Central memory CD8-positive, alpha-beta T cell (primary cell): Measurements from ENCODE around the gene DHRS7C.

ENCODE experiments used
- ATAC-seq: fragments of 150-1000 bp; cut with Tn5 transposase; replicated peaks from 2 replicates; pipeline ENCODE4 v1.10.0; 2022; ENCODE audit warnings: mild to moderate bottlenecking, moderate FRiP score, moderate number of reproducible peaks; ENCODE audit not compliant: poor library complexity, severe bottlenecking; ENCODE audit errors: extremely low read depth
- DNase-seq, 2 donors: peaks; one replicate each; pipeline ENCODE4 v3.0.0; 2021; ENCODE audit warnings: low spot score in 2 of 2
- H3K27ac Mint-ChIP-seq: one replicate; pipeline ENCODE4 v1.8.0; 2022; ENCODE audit warnings: low read depth, mild to moderate bottlenecking, moderate library complexity, mixed read lengths
- H3K27me3 Mint-ChIP-seq: one replicate; pipeline ENCODE4 v1.8.0; 2022; ENCODE audit warnings: mixed read lengths
- H3K36me3 Mint-ChIP-seq: one replicate; pipeline ENCODE4 v1.8.0; 2022; ENCODE audit warnings: mild to moderate bottlenecking, moderate library complexity, mixed read lengths; ENCODE audit not compliant: insufficient read depth
- H3K4me1 Mint-ChIP-seq: one replicate; pipeline ENCODE4 v1.8.0; 2022; ENCODE audit warnings: mixed read lengths
- H3K4me3 Mint-ChIP-seq: one replicate; pipeline ENCODE4 v1.8.0; 2022; ENCODE audit warnings: mild to moderate bottlenecking, moderate library complexity, mixed read lengths
- H3K9me3 Mint-ChIP-seq: one replicate; pipeline ENCODE4 v1.8.0; 2022; ENCODE audit warnings: mixed read lengths

The DHRS7C gene

DNA sequence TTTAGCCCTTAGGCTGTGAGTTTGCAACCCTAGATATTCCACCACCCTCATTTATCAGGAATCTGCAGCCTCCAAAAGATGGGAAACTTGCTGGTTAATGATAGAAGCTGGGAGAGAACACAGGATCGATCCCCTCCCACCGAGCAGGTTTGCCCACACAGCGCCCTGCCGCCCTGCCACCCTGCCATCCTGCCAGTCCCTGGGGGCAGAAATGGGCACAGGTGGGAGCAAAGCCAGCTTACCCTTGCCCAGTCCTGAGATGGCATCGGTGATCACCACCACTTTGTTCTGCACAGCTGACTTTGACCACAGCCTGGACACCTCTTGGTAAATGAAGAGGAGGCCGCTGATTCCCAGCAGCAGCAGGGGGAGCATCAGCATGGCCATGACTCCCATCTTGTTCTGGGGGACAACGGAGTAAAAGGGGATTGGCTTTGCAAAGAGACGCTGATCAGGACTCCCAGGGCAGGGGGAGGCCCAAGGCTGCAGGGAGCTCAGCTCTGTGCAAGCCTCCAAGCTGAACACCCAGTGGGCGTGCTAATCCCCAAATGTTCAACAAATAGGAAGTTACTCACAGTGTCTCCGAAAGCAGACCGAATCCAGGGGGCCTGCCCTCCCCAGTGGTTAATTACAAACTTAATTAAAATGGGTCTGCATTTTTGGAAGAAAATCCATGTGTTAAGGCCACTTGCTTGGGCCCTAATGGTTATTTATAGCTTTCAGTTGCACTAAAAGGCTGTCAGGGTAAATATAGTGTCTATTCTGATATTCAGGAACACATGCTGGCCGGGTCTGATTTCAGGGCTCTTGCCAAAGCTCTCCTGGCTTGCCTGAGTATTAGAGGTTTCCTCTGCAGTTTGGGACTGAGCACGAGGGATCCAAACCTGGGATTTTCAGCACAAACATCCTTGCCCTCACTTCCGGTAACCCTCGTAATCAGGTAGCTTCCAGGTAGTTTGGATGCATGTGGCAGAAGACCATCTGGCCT, at the start of gene DHRS7C:
TSS of gene DHRS7C (minus strand) at position 704 of the 988 bp plus-strand sequence. CDS start at position 396, 308 bp downstream.
- no peaks in the 10 kb centered on the region for H3K36me3 Mint-ChIP-seq
- no peak within 1 kb of the TSS for H3K4me3 Mint-ChIP-seq
- DNase-seq, result no peak
- no peak within 1 kb of the TSS for H3K27ac Mint-ChIP-seq
- no peaks in the 10 kb centered on the region for H3K4me1 Mint-ChIP-seq
- peaks cover 24% of the 10 kb centered on the region for H3K27me3 Mint-ChIP-seq
- no peaks in the 10 kb centered on the region for H3K9me3 Mint-ChIP-seq
- no peak for ATAC-seq

DNA sequence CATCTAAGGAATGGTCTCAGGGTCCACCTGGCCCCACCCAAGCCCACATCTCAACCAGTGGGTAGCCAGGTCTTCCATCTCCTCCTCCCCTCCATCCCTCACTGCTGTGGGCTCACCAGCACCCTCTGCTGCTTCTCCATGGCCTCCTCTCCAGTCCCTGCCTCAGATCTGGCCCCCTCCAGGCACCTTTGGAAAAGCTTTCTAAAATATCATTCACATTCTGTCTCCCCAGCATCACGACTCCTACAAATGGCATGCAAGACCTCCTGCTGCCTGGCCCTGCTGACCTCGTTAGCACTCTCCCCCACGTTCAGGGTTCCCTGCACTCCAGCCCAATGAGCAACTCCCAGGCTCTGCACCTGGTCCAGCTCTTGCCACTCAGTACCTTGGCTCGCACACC, 48.0 kb upstream of the DHRS7C start:
- H3K27me3 Mint-ChIP-seq, result peaks cover 70% of the 10 kb centered on the region
- H3K36me3 Mint-ChIP-seq, result peaks cover 3% of the 10 kb centered on the region
- H3K4me3 Mint-ChIP-seq, result no peak overlapping the region
- no peak for DNase-seq
- no peak for ATAC-seq
- H3K4me1 Mint-ChIP-seq, result no peaks in the 10 kb centered on the region
- no peaks in the 10 kb centered on the region for H3K9me3 Mint-ChIP-seq
- no peak overlapping the region for H3K27ac Mint-ChIP-seq

DNA sequence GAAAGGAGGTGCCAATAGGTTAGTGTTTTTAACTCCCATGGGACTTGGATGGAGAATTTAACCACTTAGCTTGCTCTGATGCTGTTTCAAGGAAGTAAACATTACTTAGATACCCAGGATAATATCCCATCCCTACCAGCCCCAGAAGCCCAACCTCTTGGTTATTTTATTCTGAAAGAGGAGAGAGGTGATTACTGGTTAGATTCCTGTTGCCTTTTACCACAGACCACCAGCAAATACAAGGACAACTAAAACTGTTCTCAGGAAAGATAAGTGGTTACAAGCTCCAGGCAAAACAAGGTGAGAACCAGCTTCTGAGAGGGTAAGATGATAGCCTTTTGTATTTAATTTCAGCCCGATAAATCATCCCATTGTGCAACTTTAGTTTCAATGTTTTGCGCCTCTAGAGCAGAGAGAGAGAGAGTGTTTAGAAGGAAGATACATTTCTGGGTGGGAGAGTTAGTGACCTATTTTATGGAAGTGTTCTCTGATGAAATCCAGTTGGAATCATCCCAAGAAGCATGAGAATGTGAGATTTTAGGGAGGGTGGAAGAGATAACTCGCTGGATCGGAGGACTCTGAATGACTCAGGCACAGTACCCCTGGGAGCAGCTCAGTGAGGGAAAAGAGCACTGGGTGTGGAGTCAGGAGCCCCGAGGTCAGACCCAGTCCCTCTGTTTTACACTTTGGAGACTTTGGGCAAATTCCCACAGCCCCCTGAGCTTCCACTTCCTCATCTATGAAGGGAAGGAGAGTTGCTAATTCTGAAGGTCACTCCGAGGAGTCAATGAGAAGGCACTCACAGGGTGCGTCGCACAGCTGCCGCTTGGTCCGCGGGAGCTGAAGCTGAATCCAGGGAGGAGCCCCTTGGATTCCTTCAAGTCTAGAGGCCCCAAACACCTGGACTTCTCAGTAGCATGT, 46.4 kb upstream of the DHRS7C start:
- H3K36me3 Mint-ChIP-seq, result peaks cover 5% of the 10 kb centered on the region
- ATAC-seq (no peak), DNase-seq (no peak)
- H3K27ac Mint-ChIP-seq, result no peak overlapping the region
- H3K9me3 Mint-ChIP-seq, result no peaks in the 10 kb centered on the region
- peaks cover 57% of the 10 kb centered on the region for H3K27me3 Mint-ChIP-seq
- no peak overlapping the region for H3K4me3 Mint-ChIP-seq
- H3K4me1 Mint-ChIP-seq, result no peaks in the 10 kb centered on the region

DNA sequence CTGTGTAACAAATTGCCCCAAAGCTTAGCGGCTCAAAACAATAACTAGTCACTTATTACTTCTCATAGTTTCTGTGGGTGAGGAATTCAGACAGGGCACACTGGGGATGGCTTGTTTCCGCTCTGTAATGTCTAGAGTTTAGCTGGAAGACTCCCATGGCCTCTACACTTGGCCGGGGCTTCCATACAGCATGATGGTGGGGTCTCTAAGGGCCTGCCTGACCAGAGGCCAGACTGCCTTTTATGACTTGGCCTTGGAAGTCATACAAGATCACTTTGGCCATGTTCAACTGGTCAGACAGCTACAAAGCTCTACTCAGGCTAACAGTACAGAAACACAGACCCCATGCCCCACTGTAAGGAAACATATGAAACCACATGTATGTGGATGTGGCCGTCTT, 42.5 kb upstream of the DHRS7C start:
- DNase-seq, result no peak
- ATAC-seq, result no peak
- Mint-ChIP-seq H3K9me3 (no peaks in the 10 kb centered on the region), H3K27ac (no peak overlapping the region), H3K4me3 (no peak overlapping the region), H3K4me1 (no peaks in the 10 kb centered on the region), H3K27me3 (peaks cover 52% of the 10 kb centered on the region), H3K36me3 (peaks cover 5% of the 10 kb centered on the region)

DNA sequence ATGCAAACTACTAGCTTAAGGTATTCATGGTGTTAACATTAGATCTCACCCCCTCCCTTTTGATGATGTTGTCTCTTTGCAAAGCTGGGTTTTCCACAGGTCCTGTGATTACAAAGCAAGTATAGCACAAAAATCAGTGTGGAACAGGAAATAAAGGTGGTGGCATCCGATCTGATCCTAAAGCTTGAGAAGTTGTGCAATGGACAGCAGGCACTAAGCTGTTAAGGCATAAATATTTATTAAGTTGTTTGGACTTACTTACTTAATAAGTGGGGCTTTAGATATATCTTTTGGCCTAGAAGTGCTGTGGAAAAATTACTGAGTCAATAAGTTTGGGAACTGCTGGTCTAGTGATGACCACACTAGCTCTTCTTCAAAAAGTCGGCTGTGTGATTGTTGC, 39.3 kb upstream of the DHRS7C start:
- no peaks in the 10 kb centered on the region for H3K4me1 Mint-ChIP-seq
- no peak overlapping the region for H3K27ac Mint-ChIP-seq
- ATAC-seq, result no peak
- no peak for DNase-seq
- H3K27me3 Mint-ChIP-seq, result peaks cover 53% of the 10 kb centered on the region
- no peaks in the 10 kb centered on the region for H3K9me3 Mint-ChIP-seq
- no peak overlapping the region for H3K4me3 Mint-ChIP-seq
- peaks cover 2% of the 10 kb centered on the region for H3K36me3 Mint-ChIP-seq

GRCh38 chr17:9829343-9829742, 38.0 kb upstream of the DHRS7C start:
- peaks cover 67% of the 10 kb centered on the region for H3K27me3 Mint-ChIP-seq
- H3K4me3 Mint-ChIP-seq, result no peak overlapping the region
- peaks cover 2% of the 10 kb centered on the region for H3K36me3 Mint-ChIP-seq
- ATAC-seq (no peak), DNase-seq (no peak)
- H3K27ac Mint-ChIP-seq, result no peak overlapping the region
- H3K9me3 Mint-ChIP-seq, result no peaks in the 10 kb centered on the region
- no peaks in the 10 kb centered on the region for H3K4me1 Mint-ChIP-seq

GRCh38 chr17:9828296-9829295, 37.2 kb upstream of the DHRS7C start:
- Mint-ChIP-seq H3K27me3 (peaks cover 74% of the 10 kb centered on the region), H3K27ac (no peak overlapping the region), H3K36me3 (peaks cover 2% of the 10 kb centered on the region), H3K9me3 (no peaks in the 10 kb centered on the region), H3K4me1 (no peaks in the 10 kb centered on the region), H3K4me3 (no peak overlapping the region)
- no peak for ATAC-seq
- DNase-seq, result no peak

- Mint-ChIP-seq H3K27me3 (peaks cover 75% of the 10 kb centered on the region), H3K4me3 (no peak within 1 kb of the TSS), H3K27ac (no peak within 1 kb of the TSS), H3K4me1 (no peaks in the 10 kb centered on the region), H3K36me3 (no peaks in the 10 kb centered on the region), H3K9me3 (no peaks in the 10 kb centered on the region)
- DNase-seq (no peak), ATAC-seq (no peak)
These were observed 34.3 kb upstream of the DHRS7C start, which contains the start of gene GLP2R for GRCh38 chr17:9825641-9826150. GLP2R (plus strand) TSS chr17:9825924; CDS start chr17:9826064, 140 bp downstream.

- H3K9me3 Mint-ChIP-seq, result no peaks in the 10 kb centered on the region
- no peak for ATAC-seq
- peaks cover 67% of the 10 kb centered on the region for H3K27me3 Mint-ChIP-seq
- no peak overlapping the region for H3K4me3 Mint-ChIP-seq
- H3K36me3 Mint-ChIP-seq, result no peaks in the 10 kb centered on the region
- DNase-seq, result no peak
- no peaks in the 10 kb centered on the region for H3K4me1 Mint-ChIP-seq
- no peak overlapping the region for H3K27ac Mint-ChIP-seq
These were observed 33.5 kb upstream of the DHRS7C start for GRCh38 chr17:9824797-9825338.

- Mint-ChIP-seq H3K4me3 (no peak overlapping the region), H3K27ac (no peak overlapping the region), H3K27me3 (peaks cover 66% of the 10 kb centered on the region), H3K36me3 (no peaks in the 10 kb centered on the region), H3K9me3 (no peaks in the 10 kb centered on the region), H3K4me1 (no peaks in the 10 kb centered on the region)
- DNase-seq (no peak), ATAC-seq (no peak)
These were observed 32.7 kb upstream of the DHRS7C start for GRCh38 chr17:9824094-9824493.

GRCh38 chr17:9821921-9822320, 30.5 kb upstream of the DHRS7C start, which contains the start of gene GSG1L2:
GSG1L2 (minus strand) TSS chr17:9822079; CDS start chr17:9822071, 8 bp downstream.
- Mint-ChIP-seq H3K9me3 (no peaks in the 10 kb centered on the region), H3K27me3 (peaks cover 45% of the 10 kb centered on the region), H3K4me3 (no peak within 1 kb of the TSS)

More at GRCh38 chr17:9821921-9822320, 30.5 kb upstream of the DHRS7C start, which contains the start of gene GSG1L2:
- H3K4me1 Mint-ChIP-seq, result no peaks in the 10 kb centered on the region
- DNase-seq (no peak), ATAC-seq (no peak)
- H3K27ac Mint-ChIP-seq, result no peak within 1 kb of the TSS
- peaks cover 1% of the 10 kb centered on the region for H3K36me3 Mint-ChIP-seq
